Pulmonary artery endothelial cell (primary cell): Measurements from ENCODE around the gene KTN1. TPM values are rescaled to one million over a fixed set of nuclear protein-coding genes. Genes with fewer than 3 reads are reported as not detected.
A peak's percentile ranks its signal among the peaks of the same experiment; 100 is the strongest.

ENCODE experiments used
- DNase-seq: peaks from one replicate; pipeline ENCODE4 v3.0.0-alpha.2; 2011; ENCODE audit warnings: low read depth, low spot score
- total RNA-seq: library from RNA; depleted of rRNA; stranded (reverse); fragments of >200 nt; gene quantifications from 2 replicates; pipeline ENCODE4 v1.2.3, GENCODE V29; 2014

KTN1 gene
- total RNA-seq, 1 donor from 2014 or later = 126 TPM

DNA sequence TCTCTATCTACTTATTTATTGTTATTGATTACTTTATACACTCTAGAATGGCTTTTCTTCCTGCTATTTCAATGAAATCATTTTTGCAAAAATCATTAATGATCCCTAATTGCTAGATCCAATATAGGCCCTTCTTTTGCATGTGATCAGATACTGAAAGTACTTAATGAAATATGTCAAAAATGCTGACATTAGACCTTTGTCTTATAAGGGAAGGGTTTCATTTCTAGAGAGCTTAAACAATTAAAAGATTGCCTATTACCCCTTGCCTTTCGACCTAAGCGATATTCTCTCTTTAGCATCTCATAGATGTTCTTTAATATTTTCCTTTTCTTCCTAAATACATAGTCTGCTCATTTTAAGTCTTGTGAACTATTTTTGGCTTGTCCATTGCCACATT lies 101.1 kb downstream of the KTN1 start:
- DNase-seq = no peak

DNA sequence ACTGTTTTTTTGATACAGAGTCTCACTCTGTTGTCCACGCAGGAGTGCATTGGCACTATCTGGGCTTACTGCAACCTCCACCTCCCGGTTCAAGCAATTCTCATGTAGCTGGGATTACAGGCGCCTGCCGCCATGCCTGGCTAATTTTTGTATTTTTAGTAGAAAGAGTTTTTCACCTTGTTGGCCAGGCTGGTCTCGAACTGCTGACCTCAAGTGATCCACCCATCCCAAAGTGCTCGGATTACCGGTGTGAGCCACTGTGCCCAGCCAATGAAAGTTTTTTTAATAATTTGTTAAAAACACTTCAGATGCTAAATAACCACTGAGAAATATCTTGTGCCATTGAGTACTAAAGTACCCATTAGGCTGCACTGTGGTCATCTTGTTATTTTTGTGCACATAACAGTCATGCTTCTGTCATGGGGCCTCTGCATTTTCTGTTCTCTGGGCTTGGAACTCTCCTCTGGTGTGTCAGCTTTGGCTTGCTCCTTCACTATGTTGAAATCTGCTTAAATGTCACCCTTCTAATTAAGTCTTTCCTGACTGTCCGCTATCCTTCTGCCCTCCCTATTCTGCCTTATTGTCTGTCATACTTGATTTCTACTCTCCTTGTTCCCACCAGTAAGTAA lies 105.1 kb downstream of the KTN1 start:
- DNase-seq = no peak

DNA sequence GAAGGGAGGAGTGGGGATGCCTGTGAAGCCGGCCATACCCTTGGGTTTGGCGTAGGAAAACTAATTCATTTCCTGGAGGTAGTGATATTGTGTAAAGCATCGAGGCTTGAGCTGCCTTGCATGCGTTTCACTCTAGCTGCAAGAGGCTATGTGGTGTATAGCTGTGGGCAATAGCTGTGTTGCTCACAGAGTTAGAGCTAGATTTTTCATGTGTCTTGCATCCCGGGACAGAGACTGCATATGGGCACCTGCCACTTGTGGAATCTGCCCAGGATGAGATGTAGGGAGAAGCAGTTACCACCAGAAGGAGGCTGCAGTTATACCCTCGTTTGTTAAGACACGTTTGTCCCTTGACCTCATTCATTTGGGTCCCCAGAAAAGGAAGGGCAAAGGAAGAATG lies 106.7 kb downstream of the KTN1 start:
- no peak for DNase-seq

DNA sequence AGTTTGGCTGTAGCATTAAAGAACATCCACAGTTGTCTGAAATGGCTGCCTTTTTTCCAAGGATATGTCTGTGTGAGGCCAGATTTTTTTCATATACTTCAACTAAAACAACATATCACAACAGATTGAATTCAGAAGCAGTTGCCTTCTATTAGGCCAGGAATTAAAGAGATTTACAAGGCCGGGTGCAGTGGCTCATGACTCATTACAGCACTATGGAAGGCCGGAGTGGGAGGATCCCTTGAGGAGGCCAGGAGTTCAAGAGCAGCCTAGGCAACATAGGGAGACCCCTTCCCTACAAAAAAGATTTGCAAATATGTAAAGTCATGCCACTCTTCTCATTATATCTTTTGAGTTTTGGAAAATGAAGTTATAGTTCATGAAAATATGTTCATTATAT lies 108.6 kb downstream of the KTN1 start:
- no peak for DNase-seq

DNA sequence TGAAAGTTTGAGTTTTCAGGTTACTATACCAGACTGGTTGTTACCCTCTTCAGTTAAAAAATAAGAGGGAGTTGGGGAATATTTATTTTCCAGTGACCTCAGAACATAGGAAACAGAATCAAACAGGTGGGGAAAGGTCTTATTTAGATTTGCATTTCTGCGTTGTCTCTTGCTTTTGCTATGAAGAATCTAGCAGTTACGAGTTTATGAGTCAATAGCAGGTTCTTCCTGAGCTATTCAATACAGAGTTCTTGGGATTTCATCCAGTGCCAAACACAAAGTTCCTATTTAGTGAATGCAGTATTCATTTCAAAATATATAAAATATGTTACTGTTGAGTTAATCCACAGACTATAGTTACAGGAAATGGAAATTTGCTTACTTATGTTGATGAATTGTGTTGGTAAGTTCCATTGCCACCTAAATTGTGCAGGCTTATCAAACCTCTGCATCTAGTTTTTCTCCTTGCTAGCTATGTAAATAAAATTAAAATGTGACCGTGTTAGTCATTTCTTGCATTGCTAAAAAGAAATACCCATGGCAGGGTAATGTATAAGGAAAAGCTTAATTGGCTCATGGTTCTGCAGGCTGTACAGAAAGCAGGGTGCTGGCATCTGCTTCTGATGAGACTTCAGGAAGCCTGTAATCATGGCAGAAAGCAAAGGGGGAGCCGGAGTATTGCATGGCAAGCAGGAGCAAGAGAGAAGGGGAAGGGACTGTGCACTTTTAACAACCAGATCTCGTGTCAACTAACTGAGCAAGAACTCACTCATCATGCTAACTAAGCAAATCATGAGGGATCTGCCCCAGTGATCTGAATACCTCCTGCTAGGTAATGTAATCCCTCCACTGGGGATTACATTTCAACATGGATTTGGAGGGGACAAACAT lies 110.2 kb downstream of the KTN1 start:
- peak; percentile 5 for DNase-seq

DNA sequence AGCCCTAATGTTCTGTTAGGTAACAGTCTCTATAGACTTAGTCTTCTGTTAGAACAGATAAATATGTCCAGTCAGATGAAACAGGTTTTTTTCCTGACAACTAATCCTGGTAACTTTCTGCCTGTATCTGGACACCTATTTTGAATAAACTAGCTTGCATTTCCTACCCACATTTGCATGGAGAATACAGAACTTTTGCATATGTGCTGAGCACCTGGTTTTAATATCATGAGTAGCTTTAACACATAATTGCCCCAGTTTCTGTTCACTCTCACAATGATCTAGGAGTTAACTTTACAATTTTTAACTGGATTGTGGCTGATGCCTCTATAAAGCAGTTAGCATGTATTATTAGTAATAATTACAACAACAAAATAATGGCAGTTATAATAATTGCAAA lies 111.7 kb downstream of the KTN1 start:
- DNase-seq = no peak

DNA sequence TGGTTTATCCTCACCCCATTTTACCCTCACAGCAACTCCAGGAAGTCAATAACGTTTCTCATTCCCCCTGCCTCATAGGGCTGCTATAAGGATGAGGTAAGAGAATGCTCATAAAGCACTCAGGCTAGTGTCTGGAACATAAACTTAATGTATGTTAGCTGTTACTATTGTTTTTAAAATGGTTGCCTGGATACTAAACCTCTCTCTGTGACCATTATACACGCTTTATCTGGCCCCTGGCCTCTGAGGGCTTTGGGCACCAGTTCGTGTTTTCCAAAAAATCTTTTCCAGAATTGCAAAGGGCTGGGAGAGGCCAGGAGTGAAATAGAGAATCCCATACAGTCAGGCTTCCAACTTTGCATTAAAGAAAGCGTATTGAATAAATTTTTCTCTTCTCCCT lies 113.9 kb downstream of the KTN1 start:
- DNase-seq = no peak

DNA sequence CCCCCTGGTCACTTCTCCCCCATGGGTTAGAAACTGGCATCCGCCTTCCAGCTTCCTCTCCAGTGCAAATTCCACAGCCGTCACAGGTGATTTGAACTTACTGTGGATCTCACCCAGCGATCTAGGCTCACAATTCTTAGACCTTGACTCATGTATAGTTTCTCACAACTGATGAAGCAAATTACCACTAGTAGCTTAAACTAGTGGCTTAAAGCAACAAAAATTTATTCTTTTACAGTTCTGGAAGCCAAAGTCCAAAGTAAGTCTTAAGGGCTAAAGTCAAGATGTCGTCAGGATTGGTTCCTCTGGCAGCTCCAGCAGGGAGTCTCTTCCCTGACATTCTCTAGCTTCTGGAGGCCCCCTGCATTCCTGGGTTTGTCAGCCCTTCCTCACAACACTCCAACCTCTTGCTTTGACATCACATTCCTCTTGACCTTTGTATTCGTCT lies 117.4 kb downstream of the KTN1 start:
- DNase-seq = no peak

DNA sequence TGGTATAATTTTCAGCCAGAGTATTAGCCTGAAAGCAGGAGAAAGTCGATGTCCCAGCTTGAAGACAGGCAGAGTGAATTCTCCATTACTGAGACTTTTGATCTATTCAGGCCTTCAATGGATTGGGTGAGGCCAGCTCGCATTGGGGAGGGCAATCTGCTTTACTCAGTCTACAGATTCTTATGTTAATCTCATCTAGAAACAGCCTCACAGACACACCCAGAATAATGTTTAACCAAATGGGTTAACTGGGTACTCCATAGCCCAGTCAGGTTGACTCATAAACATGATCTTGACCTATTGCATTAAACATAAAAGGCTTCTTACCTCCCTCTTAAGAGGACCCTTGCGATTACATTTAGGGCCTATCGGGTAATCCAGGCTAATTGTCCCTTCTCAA lies 118.0 kb downstream of the KTN1 start:
- no peak for DNase-seq

DNA sequence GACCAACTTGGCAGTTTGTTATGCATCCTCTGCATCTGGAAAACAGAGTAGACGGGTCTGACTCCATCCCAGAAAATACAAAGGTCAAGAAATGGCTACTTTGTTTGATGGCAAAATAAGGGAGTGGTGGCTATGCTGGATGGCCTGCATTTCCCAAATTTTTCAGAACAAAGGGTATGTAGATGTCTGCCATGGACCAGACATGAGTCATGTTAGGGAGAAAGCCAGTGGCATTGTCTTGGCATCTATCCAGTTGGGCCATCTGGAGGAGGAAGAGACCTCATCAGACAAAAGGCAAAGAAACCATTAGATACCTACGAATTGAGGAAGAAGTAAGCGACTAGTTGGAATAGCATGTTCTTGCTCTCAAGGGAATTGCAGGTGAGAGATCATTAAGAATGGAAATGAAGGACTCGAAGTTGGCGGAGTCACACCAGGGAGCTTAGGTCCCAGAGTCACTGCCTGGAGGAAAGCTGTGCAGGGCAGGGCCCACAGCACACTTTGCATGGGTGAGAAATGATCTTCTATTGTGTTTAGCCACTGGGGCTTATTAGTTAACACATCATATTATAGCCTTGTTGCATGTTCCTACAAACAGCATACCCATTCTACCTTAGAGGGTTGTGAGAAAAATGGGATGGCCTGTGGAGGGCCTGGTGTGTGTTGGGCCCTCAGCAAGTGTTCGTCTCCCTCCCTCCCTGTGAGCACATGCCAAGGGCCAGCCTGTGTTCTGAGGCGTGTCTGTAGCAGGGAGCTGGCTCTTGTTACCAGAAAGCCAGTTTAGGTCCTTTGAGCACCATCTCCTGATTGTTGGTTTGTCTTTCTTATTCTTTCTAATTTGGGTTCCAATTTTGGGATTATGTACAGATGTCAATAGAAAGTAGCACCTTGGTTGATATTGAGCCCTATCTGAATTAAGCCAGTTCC lies 119.4 kb downstream of the KTN1 start:
- peak; percentile 19 for DNase-seq

DNA sequence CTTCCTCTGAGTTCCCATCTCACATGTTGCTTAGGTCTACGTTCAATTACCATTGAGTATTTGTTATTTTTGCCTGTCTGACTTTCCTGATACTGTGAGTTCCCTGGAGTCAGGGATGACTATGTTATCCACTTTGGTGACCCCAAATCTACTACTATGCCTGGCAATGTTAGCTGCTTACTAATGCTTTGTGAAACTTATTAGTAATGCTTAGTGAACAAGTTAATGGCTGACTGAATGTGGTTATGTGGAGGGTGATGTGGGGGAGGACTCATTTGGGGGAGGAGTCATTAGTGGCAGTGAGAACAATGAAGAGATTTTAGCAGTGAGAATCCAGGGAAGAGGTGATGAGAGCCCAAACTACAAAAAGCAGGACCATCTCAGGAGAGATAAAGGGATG lies 121.6 kb downstream of the KTN1 start:
- no peak for DNase-seq

DNA sequence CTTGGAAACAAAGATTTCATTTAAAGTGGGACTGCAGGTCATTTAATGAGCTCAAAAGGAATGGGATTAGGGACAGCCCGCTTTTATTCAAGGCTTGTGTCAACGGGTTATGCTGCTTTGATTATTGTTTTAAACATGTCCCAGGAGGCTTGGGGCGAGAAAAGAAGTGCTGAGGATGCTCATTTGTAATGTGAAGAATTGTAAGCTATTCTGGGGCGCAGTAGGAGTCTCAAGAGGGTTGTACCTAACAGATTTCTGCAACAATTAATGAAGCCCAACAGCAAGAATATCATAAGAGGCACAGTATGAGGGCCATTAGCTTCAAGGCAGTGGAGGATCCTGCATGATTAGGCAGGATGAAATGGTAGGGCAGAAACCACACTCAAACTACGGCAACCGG lies 122.5 kb downstream of the KTN1 start:
- no peak for DNase-seq

DNA sequence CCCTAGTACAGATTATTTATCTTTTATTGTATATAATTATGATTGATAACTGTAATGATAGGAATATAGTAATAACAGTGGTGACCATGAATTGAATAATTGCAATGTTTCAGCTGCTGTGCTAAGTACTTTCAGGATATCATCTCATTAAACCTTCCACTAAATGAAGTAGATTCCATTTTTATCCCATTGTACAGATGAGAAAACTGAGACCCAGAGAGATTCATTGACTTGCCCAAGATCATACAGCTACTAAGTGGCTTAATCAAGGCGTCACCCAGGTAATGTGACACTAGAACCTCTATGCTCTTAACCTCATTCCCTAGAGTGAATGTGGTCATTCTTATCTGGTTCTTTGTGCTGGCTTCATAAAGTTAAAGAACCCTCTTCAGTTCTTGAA lies 124.6 kb downstream of the KTN1 start:
- DNase-seq = no peak

DNA sequence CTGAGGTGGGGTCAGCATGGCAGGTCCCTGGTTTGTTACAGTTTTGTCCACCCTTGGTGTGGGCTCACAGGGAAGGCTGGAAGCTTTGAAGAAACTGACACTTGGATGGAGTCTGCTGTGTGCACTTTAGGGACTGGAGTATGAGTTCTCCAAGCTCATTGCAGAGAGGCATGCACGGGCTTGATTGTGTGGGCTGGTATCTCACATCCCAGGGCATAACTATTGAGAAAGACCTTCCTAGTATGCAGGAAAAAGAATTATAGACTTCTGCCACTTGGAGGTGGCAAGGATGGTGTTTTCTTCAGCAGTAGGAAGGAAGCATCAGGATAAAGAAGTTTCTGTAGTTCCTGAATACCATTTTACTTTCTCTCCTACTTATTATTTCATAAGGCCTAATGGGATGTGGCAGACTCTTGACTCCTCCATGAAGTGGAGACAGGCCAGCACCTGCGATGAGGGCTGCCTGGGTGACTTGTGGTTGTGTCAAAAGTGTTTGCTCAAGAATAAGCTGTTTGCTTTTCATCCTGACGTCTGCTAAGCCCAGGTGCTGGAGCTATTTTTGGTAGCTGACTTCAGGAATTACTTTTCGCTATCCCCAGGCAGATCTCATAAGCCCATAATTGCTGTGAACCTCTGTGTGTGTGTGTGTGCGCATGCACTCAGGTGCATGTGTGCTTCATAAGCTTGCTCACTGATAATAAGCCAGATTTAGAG lies 125.8 kb downstream of the KTN1 start:
- DNase-seq = no peak

DNA sequence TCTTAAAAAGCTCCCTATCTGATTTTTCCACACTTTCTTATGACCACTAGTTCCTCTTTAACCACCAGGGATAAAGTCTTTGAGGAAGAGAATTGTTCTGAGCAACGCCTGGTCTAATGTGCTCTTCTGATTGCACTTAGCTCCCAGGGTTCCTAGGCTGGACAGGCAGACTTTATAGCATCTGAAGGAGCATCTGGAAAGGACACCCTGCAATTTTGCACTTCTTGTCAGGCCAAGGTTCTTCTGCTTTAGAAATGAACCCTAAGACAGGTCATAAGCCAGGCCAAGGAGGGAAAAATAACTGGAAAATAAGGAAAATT lies 126.3 kb downstream of the KTN1 start:
- DNase-seq = no peak

DNA sequence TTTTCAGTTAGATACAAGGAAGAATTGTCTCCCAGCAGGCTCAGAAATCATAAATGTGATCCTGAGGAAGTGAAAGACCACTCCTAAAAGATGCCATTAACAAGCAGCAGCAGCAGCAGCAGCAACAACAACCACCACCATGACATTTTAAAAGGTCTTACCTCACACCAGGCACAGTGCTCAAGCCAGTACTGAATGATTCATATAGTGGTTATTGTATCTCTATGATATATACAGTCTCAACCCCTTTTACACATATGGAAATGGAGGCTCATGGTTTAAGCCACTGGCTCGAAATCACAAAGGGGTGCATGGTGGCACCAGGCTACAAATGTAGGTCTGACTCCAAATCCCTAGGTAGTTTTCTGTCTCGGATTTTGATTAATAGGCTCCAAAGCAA lies 126.9 kb downstream of the KTN1 start:
- no peak for DNase-seq

DNA sequence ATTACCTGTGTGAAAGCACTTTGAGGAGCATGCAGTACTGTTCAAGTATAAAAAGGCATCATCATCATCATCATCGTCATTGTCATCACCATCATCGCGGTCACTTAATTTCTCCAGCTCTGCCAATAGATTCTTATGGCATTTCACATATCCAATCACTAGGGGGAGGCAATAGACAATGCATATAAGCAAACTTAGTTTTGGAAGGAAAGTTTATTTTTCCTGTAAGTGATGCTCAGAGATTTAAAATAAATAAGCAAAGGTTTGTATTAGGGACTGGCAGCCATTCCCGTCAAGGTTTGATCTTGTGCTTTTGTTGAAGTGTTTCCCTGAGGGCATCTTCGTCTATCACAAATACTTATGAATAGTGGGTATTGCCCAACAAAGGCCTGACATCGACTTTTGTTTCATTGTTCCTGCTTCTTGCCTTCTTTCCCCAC lies 127.4 kb downstream of the KTN1 start:
- no peak for DNase-seq

DNA sequence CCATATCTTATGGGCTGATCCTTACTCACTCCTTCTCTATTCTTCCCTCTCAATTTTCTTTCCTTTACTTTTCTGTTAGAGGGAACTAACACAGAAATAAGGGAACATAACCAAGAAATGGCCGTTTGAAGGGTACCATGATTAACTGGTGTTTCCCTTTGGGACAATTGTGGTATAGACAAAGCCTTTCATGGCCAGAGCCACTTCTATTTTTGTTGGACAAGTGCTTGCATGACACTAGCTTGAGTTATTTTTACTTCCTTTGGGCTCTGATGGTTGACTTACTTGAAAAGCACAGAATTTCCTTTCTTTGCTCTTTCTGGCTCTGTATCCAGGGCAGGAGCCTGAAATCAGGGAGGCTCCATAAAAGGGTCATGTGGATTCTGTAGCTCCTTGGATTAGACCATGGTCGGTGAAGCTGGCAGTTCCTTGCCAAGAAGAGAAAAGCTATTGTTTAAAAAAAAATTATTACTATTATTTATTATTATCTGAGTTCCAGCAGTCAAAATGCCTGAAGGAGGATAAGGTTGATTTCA lies 130.6 kb downstream of the KTN1 start:
- no peak for DNase-seq

DNA sequence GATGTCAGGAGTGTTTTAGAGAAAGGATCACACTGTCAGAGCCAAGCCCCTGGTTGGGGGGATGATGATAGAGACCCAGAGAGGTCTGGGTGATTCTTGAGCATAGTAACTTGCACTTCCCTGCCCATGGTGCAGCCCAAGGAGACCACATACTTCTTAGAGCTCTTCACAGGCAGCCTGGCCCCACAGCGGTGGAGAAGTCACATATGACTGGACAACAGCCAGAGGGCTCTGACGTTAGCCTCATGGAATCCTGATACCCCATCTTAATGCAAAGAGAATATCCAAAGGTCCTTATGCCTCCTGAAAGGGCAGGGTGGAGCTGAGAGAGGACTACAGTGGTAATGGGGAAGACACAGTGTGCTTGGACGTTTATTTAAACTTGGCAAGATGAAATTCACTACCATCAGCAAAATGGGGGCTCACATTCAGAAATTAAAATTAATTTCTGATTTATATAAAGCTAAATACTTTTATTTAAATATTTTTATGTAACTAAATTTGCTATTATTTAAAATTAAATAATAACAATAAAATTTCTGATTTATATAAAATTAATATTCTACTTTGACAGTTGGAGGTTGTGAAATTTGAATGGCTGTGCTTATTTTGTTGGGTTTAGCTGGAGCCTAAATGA lies 131.3 kb downstream of the KTN1 start:
- DNase-seq = no peak

DNA sequence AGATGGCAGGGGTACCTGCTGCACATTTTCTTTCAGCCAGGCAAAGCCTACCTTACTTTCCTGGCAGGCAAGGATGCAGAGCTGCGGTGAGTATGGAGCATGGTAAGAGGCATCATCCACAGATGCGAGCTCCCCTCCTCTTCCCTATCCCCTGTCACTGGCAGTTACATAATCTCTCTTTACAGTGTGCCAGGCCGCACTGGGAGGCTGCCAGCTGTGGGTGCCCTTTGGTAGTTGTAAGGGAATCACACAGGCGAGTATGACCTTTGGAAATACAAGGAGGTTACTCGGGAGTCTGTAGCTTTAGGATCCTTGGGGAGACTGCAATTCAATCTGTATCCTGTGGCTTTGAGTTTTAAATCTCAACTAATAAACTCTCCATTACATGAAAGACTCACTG lies 132.5 kb downstream of the KTN1 start:
- no peak for DNase-seq

DNA sequence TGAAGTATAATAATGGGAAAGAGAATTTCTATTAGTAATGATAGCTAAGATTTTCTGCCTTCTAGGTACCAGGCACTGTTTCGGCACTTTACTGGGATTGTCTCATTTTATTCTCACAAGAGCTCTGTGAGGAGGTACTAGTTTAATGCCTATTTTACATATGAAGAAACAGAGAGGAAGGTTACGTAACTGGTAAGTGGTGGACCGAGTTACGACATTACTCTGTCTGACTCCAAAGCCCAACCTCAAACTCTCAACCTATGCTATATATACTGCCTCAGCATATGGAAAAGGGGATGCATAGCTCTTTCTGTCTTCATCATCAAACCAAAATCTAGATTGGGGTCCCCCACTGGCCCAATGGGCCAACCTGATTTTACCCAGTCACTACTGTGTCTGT lies 133.5 kb downstream of the KTN1 start:
- no peak for DNase-seq
